Measurements from ENCODE around the gene MRFAP1.
"Not testable (repeated sequence)": the region's sequence is repeated elsewhere in the genome, so short reads cannot be mapped to it uniquely, and the experiment has no call there.

MRFAP1 gene

GRCh38 chr4:6620891-6621555, 19.5 kb upstream of the MRFAP1 start:
- no peak for TF ChIP-seq CTCF (IDR thresholded peaks at IDR 0.05; ENCODE audit: low read depth, low read length)

GRCh38 chr4:6621556-6621927, 18.9 kb upstream of the MRFAP1 start:
- no peak for TF ChIP-seq CTCF (IDR thresholded peaks at IDR 0.05; ENCODE audit: low read depth, low read length)
- in situ Hi-C loops (cut with HindIII; ENCODE audit: low sequenced_read_pairs) = no loop called here
- DNase-seq (ENCODE audit: low read depth, low spot score) = no peak
- no peak overlapping the region for H3K4me3 ChIP-seq (ENCODE audit: low read depth, low read length)

More at GRCh38 chr4:6620891-6621555, 19.5 kb upstream of the MRFAP1 start:
- H3K4me3 ChIP-seq (ENCODE audit: low read depth, low read length) = no peak overlapping the region
- in situ Hi-C loops (cut with HindIII; ENCODE audit: low sequenced_read_pairs) = no loop called here
- no peak for DNase-seq (ENCODE audit: low read depth, low spot score)

- no peak overlapping the region for H3K4me3 ChIP-seq (ENCODE audit: low read depth, low read length)
- TF ChIP-seq CTCF (IDR thresholded peaks at IDR 0.05; ENCODE audit: low read depth, low read length) = no peak
- in situ Hi-C loops (cut with HindIII; ENCODE audit: low sequenced_read_pairs) = no loop called here
- DNase-seq (ENCODE audit: low read depth, low spot score) = no peak
Measured at GRCh38 chr4:6622744-6623143, 17.7 kb upstream of the MRFAP1 start.

DNA sequence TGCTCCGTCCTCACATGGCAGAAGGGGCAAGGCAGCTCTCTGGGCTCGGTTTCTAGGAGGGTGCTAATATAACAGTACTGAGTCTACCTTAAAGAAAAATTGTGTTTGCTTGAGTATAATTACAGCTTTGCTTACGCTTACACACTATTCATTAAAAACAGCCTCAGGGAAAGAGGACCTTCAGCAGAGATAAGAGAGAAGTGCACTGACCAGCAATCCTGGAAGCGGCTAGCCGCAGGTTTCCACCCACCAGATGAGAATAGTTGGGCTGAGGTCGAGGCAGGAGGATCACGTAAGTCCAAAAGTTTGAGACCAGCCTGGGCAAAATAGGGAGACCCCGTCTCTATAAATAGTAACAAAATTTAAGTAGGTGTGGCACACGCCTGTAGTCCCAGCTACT, 15.2 kb upstream of the MRFAP1 start:
- no peak for DNase-seq (ENCODE audit: low read depth, low spot score)
- in situ Hi-C loops (cut with HindIII; ENCODE audit: low sequenced_read_pairs) = no loop called here
- no peak for TF ChIP-seq CTCF (IDR thresholded peaks at IDR 0.05; ENCODE audit: low read depth, low read length)
- no peak overlapping the region for H3K4me3 ChIP-seq (ENCODE audit: low read depth, low read length)

DNA sequence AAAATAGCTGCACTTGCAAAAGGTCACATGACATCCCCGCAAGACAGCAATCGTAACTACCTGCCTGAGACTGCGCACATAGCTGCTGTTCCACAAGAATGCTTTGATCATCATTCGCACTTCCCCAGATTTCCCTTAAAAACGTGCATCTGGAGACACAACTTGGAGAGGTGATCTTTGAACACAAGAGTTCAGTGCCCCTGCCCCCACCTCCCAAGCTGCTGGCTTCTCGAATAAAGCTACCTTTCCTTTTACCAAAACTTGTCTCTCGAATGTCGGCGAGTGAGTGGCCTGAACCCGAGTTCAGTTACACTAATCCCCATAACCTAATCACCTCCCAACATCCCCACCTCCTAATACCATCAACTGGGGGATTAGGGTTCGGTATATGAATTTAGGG, 14.4 kb upstream of the MRFAP1 start:
- in situ Hi-C loops (cut with HindIII; ENCODE audit: low sequenced_read_pairs) = no loop called here
- H3K4me3 ChIP-seq (ENCODE audit: low read depth, low read length) = no peak overlapping the region
- DNase-seq (ENCODE audit: low read depth, low spot score) = no peak
- TF ChIP-seq CTCF (IDR thresholded peaks at IDR 0.05; ENCODE audit: low read depth, low read length) = no peak

DNA sequence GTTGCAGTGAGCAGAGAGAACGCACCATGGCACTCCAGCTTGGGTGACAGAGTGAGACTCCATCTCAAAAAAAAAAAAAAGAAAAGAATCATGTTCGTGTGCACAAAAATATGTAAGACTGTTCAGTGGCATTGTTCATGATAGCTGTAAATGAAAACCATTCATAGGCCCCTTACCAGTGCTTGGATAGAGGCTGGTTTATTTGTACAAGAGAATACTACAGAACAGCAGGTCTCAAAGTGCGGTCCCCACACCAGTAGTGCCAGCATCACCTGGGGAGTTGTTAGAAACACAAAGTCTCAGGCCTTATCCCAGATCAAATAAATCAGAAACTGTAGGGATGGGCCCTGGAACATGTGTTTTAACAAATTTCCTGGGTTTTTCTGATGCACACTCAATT, 12.7 kb upstream of the MRFAP1 start:
- no peak overlapping the region for H3K4me3 ChIP-seq (ENCODE audit: low read depth, low read length)
- in situ Hi-C loops (cut with HindIII; ENCODE audit: low sequenced_read_pairs) = no loop called here
- TF ChIP-seq CTCF (IDR thresholded peaks at IDR 0.05; ENCODE audit: low read depth, low read length) = no peak
- no peak for DNase-seq (ENCODE audit: low read depth, low spot score)

GRCh38 chr4:6628484-6628883, 12.0 kb upstream of the MRFAP1 start:
- H3K4me3 ChIP-seq (ENCODE audit: low read depth, low read length); DNase-seq (ENCODE audit: low read depth, low spot score); in situ Hi-C loops (cut with HindIII; ENCODE audit: low sequenced_read_pairs): not testable (repeated sequence)

Data from astrocyte of the spinal cord (primary cell).